8988T (cell line): ENCODE data around the gene HSPB6.
"Not testable (repeated sequence)": the region's sequence is repeated elsewhere in the genome, so short reads cannot be mapped to it uniquely, and the experiment has no call there.

ENCODE experiments used
- DNase-seq: peaks from one replicate; pipeline ENCODE4 v3.0.0; 2011

HSPB6 gene

DNA sequence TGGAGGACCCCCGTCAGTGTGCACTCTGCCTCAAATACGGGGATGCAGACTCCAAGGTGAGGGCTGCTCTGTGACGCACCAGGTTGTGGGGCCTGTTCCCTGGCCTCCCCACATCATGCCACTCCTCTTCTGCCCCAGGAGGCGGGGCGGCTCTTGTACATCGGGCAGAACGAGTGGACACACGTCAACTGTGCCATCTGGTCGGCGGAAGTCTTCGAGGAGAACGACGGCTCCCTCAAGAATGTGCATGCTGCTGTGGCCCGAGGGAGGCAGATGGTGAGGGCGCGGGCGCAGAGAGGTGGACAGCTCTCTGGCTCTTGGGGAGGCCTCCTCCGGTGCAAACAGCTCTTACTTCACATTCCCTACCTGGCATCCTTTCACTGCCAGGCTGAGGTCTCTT, 27.8 kb downstream of the HSPB6 start:
- DNase-seq: no peak

DNA sequence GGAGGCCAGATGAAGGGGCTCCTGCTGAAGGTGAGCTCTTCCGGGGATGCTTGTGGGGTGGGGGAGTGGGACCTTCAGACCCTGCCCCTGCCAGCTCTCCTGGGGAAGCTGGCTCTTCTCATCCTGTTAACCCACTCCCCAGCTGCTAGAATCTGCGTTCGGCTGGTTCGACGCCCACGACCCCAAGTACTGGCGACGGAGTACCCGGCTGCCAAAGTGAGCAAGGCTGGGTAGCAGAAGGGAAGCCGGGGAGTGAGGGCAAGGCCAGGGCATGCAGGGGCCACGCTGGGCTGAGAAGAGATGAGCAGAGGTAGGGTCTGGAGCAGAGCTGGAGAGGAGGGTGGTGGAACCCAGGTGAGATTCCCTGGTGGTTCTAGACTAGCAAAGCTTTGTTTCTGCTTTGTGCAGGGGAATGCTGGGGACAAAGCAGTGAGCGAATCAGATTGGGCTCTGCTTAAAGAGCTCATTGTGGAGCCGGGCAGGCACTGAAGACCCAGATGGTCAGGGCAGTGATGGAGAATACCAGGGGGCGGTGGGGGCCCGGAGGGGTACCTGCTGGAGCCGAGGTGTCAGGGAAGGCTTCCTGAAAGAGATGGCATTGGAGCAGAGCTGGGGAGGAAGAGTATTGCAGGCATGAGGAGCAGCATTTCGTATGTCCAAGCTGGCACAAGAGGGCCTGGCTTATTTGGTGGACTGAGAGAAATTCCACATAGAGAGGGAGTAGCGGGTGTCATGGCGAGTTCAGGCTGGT, 28.7 kb downstream of the HSPB6 start:
- DNase-seq: no peak

DNA sequence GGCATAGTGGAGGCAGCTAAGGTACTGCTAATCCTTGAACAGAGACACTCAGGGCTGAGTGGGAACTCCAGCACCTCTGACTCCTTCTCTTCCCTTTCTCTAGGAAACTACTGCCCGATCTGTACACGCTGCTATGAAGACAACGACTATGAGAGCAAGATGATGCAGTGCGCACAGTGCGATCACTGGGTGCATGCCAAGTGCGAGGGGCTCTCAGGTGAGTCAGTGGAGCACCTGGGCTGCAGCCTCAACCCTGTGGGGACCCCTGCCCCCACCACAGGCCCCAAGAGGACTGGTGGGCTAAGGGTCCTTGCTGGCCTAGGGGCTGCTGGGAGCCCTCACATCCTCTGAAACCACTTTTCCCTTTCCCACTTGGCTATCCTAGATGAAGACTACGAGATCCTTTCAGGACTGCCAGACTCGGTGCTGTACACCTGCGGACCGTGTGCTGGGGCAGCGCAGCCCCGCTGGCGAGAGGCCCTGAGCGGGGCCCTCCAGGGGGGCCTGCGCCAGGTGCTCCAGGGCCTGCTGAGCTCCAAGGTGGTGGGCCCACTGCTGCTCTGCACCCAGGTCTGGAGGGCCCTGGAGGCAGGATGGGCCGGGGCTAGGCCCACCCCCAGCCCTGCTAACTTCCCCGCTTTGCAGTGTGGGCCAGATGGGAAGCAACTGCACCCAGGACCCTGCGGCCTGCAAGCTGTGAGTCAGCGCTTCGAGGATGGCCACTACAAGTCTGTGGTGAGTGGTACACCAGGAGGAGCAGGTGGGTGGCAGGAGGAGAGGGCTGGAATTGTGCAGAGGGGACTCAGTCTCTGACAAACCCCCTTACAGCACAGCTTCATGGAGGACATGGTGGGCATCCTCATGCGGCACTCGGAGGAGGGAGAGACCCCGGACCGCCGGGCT, 29.5 kb downstream of the HSPB6 start:
- DNase-seq: no peak

DNA sequence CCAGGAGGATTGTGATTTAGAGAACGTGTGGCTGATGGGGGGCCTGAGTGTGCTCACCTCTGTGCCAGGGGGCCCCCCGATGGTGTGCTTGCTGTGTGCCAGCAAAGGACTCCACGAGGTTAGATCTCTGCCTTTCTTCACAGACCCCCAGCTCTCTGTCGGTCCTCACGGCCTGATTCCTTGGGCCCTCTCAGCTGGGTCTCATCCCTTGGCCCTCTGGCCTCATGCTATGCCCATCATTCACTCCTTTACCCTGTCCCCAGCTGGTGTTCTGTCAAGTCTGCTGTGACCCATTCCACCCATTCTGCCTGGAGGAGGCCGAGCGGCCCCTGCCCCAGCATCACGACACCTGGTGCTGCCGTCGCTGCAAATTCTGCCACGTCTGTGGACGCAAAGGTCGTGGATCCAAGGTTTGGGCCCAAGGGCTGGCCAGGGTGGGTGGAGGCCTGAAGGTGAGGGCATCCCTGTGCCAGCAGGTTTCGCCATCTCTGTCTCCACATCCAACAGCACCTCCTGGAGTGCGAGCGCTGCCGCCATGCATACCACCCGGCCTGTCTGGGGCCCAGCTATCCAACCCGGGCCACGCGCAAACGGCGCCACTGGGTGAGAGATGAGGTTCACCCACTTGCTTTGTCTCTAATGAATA, 31.5 kb downstream of the HSPB6 start:
- DNase-seq: no peak

DNA sequence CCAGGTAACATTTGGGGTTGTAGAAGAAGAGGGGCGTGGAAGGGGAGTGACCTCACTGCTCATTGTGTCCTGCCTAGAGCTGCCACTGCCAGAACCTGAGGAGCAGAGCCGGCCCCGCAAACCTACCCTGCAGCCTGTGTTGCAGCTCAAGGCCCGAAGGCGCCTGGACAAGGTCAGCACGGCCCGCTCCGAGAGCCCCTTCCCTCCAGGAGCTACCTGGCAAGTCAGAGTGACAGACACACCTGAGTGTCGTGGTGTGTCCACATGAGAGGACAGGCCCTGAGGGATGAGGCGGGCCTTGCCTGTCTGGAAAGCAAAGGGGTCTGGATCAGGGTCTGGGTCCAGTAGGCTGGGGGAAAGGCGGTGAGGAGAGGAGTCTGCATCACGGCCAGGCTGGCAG, 32.3 kb downstream of the HSPB6 start:
- no peak for DNase-seq

DNA sequence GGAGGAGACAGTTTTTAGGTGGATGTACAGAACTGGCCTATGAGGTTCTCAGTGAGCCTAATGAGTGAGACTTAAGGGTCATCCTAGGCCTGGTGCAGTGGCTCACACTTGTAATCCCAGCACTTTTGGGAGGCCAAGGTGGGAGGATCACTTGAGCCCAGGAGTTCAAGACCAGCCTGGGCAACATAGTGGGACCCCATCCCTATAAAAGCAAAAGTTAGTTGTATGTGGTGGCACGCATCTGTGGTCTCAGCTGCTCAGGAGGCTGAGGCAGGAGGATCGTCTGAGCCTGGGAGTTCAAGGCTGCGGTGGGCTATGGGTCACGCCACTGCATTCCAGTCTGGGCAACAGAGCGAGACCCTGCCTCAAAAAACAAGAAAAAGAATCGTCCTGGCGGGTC, 32.7 kb downstream of the HSPB6 start:
- DNase-seq: not testable (repeated sequence)

DNA sequence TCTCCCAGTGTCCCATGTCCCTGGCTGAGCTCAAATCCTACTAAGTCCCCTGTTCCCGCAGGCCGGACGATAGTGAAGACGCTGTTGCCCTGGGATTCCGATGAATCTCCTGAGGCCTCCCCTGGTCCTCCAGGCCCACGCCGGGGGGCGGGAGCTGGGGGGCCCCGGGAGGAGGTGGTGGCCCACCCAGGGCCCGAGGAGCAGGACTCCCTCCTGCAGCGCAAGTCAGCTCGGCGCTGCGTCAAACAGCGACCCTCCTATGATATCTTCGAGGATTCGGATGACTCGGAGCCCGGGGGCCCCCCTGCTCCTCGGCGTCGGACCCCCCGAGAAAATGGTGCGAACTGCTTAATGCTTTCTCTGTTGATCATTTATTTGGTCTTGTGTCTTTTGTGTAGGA, 33.2 kb downstream of the HSPB6 start:
- no peak for DNase-seq

DNA sequence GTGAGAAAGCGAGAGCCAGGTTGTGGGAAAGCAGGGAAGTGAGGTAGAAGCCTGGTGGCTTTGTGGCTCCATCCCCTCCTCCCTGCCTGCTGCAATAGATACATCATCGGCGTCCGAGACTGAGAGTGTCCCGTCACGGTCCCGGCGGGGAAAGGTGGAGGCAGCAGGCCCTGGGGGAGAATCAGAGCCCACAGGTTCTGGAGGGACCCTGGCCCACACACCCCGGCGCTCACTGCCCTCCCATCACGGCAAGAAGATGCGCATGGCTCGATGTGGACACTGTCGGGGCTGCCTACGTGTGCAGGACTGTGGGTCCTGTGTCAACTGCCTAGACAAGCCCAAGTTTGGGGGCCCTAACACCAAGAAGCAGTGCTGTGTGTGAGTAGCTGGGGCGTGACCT, 33.9 kb downstream of the HSPB6 start:
- no peak for DNase-seq

DNA sequence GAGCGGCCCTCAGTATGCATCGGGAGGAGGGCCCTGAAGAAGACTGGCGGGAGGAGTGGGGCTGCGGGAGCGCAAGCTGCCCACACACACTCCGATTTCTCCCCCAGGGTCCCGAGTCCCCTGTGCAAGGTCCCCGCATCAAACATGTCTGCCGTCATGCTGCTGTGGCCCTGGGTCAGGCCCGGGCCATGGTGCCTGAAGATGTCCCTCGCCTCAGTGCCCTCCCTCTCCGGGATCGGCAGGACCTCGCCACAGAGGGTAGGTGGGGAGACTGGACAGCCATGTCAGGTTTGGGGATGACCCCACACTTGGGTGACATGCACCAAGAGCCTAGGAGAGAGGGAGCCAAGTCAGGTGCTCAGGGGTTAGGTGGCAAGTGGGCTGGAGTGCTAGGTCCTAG, 34.4 kb downstream of the HSPB6 start:
- no peak for DNase-seq

DNA sequence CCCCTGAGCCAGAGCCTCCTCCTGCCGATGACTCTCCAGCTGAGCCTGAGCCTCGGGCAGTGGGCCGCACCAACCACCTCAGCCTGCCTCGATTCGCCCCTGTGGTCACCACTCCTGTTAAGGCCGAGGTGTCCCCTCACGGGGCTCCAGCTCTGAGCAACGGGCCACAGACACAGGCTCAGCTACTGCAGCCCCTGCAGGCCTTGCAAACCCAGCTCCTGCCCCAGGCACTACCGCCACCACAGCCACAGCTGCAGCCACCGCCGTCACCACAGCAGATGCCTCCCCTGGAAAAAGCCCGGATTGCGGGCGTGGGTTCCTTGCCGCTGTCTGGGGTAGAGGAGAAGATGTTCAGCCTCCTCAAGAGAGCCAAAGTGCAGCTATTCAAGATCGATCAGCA, 35.5 kb downstream of the HSPB6 start:
- DNase-seq: no peak

DNA sequence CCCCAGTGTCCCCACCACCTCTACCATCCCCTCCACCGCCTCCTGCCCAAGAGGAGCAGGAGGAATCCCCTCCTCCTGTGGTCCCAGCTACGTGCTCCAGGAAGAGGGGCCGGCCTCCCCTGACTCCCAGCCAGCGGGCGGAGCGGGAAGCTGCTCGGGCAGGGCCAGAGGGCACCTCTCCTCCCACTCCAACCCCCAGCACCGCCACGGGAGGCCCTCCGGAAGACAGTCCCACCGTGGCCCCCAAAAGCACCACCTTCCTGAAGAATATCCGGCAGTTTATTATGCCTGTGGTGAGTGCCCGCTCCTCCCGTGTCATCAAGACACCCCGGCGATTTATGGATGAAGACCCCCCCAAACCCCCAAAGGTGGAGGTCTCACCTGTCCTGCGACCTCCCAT, 36.2 kb downstream of the HSPB6 start:
- DNase-seq: no peak

DNA sequence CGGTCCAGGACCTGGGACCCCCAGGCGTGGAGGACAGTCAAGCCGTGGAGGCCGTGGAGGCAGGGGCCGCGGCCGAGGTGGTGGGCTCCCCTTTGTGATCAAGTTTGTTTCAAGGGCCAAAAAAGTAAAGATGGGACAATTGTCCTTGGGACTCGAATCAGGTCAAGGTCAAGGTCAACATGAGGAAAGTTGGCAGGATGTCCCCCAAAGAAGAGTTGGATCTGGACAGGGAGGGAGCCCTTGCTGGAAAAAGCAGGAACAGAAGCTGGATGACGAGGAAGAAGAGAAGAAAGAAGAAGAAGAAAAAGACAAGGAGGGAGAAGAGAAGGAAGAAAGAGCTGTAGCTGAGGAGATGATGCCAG, 36.7 kb downstream of the HSPB6 start:
- DNase-seq: no peak

DNA sequence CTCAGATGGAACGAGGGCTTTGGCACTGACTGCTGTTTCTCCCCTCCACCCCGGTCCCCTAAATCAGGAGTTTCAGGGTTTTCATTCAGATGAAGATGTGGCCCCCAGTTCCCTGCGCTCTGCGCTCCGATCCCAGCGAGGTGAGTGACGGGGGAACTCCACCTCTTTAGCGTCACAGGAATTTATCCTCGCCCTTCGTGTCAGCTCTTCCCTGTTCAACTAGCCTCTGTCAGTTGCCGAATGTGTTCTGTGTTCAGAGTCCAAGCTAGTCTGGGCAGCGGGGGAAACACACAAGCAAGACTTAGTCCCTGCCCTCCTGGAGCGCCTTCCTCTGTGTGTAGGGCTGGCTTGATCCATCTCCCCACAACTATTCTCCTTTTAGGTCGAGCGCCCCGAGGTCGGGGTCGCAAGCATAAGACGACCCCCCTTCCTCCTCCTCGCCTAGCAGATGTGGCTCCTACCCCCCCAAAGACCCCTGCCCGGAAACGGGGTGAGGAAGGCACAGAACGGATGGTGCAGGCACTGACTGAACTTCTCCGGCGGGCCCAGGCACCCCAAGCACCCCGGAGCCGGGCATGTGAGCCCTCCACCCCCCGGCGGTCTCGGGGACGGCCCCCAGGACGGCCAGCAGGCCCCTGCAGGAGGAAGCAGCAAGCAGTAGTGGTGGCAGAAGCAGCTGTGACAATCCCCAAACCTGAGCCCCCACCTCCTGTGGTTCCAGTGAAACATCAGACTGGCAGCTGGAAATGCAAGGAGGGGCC, 37.2 kb downstream of the HSPB6 start:
- DNase-seq: no peak

DNA sequence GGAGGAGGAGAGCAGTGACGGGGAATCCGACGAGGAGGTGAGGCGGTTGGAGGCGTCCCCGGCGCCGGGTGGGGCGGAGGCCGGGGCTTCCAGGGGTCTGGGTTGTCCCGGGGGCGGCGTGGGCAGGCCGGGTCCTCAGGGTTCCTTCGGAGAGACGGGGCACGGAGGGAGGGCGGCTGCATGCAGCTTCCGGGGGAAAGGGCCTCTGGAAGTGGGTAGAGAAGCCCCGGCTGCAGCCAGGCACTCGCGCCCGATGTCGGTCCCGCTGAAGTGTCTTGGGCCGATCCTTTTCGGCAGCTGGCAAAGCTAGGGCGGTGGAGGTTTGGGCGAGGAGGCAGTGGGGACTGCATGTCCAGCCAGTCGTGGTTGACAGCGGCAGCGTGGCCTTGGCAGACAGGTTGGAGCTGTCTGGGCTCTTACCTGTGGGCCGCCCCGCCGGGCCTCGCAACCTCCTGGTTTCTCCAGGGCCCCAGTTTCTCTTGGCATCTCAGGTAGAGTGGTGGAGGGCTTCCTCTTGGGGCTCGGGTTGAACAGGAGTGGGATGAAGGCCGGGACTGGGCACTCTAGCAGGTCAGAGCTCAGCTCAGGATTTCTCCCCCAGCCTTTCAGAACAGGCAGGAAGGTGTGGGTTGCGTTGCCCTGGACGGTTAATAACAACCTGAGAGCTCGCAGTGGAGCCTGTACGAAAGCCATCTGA, 38.3 kb downstream of the HSPB6 start:
- DNase-seq: peak; percentile 76

DNA sequence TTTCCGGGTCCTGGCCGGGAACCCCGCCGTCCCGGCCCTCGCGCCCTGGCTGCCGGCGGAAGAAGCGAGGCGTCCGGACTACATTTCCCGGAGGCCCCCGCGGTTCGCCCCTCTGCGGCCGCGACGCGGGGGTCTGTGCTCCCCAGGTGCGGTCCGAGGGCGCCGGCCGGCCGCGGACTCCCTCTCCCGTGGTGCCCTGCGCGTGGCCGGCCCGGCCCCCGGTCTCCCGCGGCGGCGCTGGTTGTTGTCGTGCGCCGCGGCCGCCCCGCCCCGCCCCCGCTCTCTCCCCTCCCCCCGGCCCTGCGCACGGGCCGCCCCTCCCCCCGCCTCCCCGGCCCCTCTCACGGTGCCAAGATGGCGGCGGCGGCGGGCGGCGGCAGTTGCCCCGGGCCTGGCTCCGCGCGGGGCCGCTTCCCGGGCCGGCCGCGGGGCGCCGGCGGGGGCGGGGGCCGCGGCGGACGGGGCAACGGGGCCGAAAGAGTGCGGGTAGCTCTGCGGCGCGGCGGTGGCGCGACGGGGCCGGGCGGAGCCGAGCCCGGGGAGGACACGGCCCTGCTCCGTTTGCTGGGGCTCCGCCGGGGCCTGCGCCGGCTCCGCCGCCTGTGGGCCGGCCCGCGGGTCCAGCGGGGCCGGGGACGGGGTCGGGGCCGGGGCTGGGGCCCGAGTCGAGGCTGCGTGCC, 39.0 kb downstream of the HSPB6 start, which contains the start of gene KMT2B:
TSS of gene KMT2B (plus strand) at position 339 of the 680 bp plus-strand sequence. CDS start at position 355, 16 bp downstream.
- peak; percentile 100 for DNase-seq

DNA sequence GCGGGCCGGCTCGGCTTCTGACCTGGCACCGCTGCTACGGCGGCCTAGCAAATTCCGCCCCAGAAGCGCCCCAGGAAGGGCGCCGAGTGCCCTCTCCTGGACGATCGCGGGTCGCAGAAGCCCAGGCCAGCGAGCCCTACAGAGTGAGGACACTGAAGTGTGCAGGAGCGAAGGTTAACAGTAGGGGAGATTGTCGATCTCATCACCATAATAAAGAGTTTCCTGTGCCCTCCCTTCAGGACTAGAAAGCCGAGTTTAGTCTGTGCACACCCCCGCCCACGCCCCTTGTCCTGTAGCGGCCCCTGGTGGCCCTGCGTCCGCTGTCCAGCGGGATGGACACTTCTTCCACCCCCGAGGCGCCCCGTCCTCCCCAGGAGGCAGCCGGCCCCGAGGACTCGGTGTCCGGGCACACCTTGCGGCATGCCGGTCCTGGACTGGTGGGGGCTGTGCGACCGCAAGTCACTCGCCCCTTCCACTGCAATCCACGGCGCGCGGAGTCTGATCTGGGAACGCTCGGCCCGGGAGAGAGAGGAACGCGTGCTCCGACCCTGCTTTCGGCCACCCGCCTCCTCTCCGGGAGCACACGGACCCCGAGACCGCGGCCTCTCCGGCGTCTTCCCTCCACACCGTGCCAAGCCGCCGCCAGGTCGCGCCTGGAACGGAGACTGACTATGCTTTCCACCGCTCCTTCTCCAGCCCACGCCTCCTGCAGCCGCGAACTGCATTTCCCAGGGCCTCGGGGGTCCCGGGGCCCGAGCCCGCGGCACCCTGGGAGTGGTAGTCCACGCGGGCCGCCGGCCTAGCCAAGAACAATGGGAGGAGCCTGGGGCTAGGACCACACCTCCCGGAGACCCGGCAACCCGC, 39.8 kb downstream of the HSPB6 start:
- peak; percentile 95 for DNase-seq

DNA sequence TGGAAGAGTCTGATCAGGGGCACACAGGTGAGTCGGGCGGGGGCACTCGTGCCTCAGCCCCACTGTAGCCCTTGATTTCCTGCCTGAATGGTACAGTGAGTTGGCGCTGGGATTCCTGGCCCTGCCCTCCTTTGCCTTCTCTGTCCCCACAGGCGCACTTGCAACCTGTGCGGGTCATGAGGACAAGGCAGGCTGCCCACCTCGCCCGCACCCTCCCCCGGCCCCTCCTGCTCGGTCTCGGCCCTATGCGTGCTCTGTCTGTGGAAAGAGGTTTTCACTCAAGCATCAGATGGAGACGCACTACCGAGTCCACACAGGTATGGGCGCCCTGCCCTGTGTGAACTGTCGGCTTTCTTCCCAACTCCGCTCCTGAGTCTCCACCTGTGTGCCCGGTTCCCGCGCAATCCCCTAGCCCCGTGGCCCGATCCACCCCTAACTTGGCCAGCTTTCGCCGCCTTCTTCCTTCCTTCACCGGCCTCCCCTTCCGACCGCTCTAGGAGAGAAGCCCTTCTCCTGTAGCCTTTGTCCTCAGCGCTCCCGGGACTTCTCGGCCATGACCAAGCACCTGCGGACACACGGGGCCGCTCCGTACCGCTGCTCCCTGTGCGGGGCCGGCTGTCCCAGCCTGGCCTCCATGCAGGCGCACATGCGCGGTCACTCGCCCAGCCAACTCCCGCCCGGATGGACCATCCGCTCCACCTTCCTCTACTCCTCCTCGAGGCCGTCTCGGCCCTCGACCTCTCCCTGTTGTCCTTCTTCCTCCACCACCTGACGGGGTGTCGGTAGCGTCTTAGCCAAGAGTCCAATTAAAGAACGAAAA, 40.6 kb downstream of the HSPB6 start:
- DNase-seq: peak; percentile 84

DNA sequence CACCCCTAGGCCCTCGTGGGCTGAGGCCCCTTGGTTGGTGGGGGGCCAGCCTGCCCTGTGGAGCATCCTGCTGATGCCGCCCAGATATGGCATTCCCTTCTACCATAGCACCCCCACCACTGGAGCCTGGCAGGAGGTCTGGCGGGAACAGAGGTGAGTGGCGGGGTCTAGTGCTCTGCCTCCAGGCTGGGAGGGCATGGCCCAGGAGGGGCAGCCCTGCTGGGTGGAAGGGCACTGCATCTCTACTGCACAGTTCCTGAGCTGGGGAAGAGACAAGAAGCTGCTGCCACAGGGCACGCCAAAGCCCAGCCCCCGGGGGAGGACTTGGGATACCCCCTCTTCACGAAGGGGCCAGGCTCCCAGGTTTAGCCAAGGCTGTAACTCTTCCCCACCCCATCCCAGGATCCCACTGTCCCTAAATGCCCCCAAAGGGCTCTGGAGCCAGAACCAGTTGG, 41.4 kb downstream of the HSPB6 start:
- DNase-seq: no peak

DNA sequence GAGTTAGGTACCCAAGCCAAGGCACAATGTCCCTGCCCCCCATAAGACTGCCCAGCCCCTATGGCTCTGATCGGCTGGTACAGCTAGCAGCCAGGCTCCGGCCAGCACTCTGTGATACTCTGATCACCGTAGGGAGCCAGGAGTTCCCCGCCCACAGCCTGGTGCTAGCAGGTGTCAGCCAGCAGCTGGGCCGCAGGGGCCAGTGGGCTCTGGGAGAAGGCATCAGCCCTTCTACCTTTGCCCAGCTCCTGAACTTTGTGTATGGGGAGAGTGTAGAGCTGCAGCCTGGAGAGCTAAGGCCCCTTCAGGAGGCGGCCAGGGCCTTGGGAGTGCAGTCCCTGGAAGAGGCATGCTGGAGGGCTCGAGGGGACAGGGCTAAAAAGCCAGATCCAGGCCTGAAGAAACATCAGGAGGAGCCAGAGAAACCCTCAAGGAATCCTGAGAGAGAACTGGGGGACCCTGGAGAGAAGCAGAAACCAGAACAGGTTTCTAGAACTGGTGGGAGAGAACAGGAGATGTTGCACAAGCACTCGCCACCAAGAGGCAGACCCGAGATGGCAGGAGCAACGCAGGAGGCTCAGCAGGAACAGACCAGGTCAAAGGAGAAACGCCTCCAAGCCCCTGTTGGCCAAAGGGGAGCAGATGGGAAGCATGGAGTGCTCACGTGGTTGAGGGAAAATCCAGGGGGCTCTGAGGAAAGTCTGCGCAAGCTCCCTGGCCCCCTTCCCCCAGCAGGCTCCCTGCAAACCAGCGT, 42.1 kb downstream of the HSPB6 start:
- no peak for DNase-seq
